ENCODE measurements around the gene UGT8. TPM values are rescaled to one million over a fixed set of nuclear protein-coding genes. Genes with fewer than 3 reads are reported as not detected.
"Not testable (repeated sequence)": the region's sequence is repeated elsewhere in the genome, so short reads cannot be mapped to it uniquely, and the experiment has no call there.

The UGT8 gene
- total RNA-seq, 3 donors from 2014 or later, result 0.16 to 14.9 (median 3.9) TPM

DNA sequence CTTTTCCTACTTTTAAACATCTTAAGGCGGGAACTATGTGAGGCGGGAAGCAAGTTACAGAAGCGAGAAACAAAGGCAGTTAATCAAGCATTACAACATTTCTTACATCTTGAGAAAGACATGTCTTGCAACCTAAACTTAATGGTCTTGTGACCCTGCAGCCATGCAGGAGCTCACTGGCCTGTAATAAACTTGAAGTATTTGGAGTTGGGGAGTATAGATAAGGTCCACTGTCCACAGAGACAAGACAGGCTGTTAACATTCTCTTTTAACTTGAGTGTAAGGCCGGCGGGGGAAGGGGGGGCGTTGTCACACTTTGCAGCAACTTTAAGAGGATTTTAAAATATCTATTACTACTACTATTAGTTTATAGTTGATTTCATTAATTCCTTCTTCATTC lies 10.3 kb upstream of the UGT8 start:
- no peak for DNase-seq (ENCODE audit: low spot score in 2 of 2)
- H3K27ac ChIP-seq, result no peak overlapping the region
- H3K4me1 ChIP-seq, result no peaks in the 10 kb centered on the region
- H3K36me3 ChIP-seq, result no peaks in the 10 kb centered on the region
- intact Hi-C loops (cut with DNase I; ENCODE audit: low total_unique reads), result no loop called here
- no peaks in the 10 kb centered on the region for H3K9me3 ChIP-seq
- no peak overlapping the region for H3K4me3 ChIP-seq
- H3K27me3 ChIP-seq, result no peaks in the 10 kb centered on the region
- TF ChIP-seq POLR2AphosphoS5 (IDR thresholded peaks at IDR 0.05) (no peak), POLR2A (IDR thresholded peaks at IDR 0.05) (no peak)
- TF ChIP-seq, protein P1, sequence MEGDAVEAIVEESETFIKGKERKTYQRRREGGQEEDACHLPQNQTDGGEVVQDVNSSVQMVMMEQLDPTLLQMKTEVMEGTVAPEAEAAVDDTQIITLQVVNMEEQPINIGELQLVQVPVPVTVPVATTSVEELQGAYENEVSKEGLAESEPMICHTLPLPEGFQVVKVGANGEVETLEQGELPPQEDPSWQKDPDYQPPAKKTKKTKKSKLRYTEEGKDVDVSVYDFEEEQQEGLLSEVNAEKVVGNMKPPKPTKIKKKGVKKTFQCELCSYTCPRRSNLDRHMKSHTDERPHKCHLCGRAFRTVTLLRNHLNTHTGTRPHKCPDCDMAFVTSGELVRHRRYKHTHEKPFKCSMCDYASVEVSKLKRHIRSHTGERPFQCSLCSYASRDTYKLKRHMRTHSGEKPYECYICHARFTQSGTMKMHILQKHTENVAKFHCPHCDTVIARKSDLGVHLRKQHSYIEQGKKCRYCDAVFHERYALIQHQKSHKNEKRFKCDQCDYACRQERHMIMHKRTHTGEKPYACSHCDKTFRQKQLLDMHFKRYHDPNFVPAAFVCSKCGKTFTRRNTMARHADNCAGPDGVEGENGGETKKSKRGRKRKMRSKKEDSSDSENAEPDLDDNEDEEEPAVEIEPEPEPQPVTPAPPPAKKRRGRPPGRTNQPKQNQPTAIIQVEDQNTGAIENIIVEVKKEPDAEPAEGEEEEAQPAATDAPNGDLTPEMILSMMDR (IDR thresholded peaks at IDR 0.05), result no peak

DNA sequence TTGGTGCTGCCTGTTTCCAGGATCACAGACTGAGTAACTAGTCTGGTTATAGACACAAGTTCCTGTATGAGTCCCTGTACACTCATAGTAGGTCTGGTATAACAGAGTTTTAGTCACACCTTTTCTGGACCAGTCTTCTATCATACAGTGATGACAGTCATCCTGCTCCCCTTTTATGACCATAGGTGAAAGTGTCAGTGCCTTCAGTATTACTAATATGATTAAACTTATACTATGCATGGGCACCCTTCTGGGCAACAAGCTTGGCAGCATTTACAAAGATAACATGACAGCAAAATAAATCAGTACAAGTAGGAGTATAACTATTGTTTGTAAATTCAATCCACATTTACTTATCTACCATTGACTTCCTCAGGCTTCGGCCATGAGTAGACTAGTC lies 8.2 kb upstream of the UGT8 start:
- H3K36me3 ChIP-seq, result not testable (repeated sequence)

DNA sequence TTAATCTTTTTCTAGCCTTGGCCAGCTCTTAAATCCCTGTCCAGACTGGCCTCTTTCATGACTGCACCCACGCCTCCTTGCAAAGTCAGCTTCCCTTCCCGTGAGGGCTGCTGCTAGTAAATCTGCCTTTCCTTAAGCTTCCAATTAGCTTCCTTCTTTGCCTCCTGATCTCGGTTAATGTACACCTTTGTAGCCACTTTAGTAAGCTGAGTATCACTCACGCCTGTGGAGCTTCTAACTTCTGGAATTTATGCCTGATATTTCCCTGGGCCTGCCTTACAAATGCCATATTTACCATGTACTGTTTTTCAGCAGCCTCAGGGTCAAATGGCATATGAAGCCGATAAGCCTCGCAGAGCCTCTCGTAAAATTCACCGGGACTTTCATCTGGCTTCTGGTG lies 5.1 kb upstream of the UGT8 start:
- no peaks in the 10 kb centered on the region for H3K9me3 ChIP-seq
- no peak overlapping the region for H3K4me3 ChIP-seq
- H3K36me3 ChIP-seq, result no peaks in the 10 kb centered on the region
- intact Hi-C loops (cut with DNase I; ENCODE audit: low total_unique reads), result no loop called here
- no peaks in the 10 kb centered on the region for H3K4me1 ChIP-seq
- DNase-seq (ENCODE audit: low spot score in 2 of 2), result no peak
- no peak overlapping the region for H3K27ac ChIP-seq
- H3K27me3 ChIP-seq, result no peaks in the 10 kb centered on the region
- TF ChIP-seq, protein P1 (IDR thresholded peaks at IDR 0.05), result no peak
- TF ChIP-seq POLR2AphosphoS5 (IDR thresholded peaks at IDR 0.05) (no peak), POLR2A (IDR thresholded peaks at IDR 0.05) (no peak)

More for the DNA sequence above, 8.2 kb upstream of the UGT8 start:
- H3K27me3 ChIP-seq; intact Hi-C loops (cut with DNase I; ENCODE audit: low total_unique reads); H3K4me3 ChIP-seq; H3K4me1 ChIP-seq; H3K27ac ChIP-seq; DNase-seq (ENCODE audit: low spot score in 2 of 2); H3K9me3 ChIP-seq: not testable (repeated sequence)

DNA sequence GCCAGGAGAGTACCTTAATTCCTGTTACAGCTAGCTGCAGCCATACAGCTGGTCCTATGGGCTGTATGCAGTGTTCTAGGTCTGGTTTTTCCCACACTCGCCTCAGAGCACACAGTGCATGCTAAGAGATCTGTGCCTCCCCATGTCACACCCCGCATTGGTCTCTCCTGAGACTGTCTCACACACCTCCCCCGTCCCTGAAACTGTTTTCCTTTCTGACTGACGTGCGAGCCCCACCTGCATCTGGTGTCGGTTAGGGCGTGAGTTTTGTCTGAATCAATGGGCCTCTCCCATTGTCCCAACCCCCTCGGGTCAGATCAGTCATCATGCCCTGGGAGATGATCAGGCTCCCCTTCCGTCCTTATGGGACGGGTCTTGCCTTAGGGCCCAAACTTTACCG lies 3.4 kb upstream of the UGT8 start:
- intact Hi-C loops (cut with DNase I; ENCODE audit: low total_unique reads), result loop anchor here (5.0 kb wide), 1 partner anchor 648 kb away; no protein-coding TSS in a partner anchor
- Histone ChIP-seq H3K36me3 (no peaks in the 10 kb centered on the region), H3K4me1 (no peaks in the 10 kb centered on the region), H3K27ac (no peak overlapping the region), H3K9me3 (no peaks in the 10 kb centered on the region), H3K27me3 (peaks cover 0 to 5% of the 10 kb centered on the region in 2 donors), H3K4me3 (no peak overlapping the region)
- DNase-seq (ENCODE audit: low spot score in 2 of 2), result no peak
- no peak for TF ChIP-seq POLR2AphosphoS5 (IDR thresholded peaks at IDR 0.05)
- TF ChIP-seq, protein P1 (IDR thresholded peaks at IDR 0.05), result no peak
- no peak for TF ChIP-seq POLR2A (IDR thresholded peaks at IDR 0.05)

DNA sequence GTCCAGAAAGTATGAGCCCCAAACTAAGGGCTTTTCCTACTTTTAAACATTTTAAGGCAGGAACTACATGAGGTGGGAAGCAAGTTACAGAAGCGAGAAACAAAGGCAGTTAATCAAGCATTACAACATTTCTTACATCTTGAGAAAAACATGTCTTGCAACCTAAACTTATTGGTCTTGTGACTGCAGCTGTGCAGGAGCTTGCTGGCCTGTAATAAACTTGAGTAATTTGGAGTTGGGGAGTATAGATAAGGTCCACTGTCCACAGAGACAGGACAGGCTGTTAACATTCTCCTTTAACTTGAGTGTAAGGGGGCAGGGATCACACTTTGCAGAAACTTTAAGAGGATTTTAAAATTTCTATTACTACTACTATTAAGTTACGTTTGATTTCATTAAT lies 2.7 kb upstream of the UGT8 start:
- no peak for DNase-seq (ENCODE audit: low spot score in 2 of 2)
- H3K9me3 ChIP-seq, result no peaks in the 10 kb centered on the region
- H3K4me1 ChIP-seq, result no peaks in the 10 kb centered on the region
- intact Hi-C loops (cut with DNase I; ENCODE audit: low total_unique reads), result loop anchor here (5.0 kb wide), 1 partner anchor 649 kb away; no protein-coding TSS in a partner anchor
- H3K27ac ChIP-seq, result no peak overlapping the region
- H3K4me3 ChIP-seq, result no peak overlapping the region
- H3K27me3 ChIP-seq, result peaks cover 0 to 5% of the 10 kb centered on the region in 2 donors
- no peaks in the 10 kb centered on the region for H3K36me3 ChIP-seq
- no peak for TF ChIP-seq POLR2A (IDR thresholded peaks at IDR 0.05)
- TF ChIP-seq POLR2AphosphoS5 (IDR thresholded peaks at IDR 0.05), result no peak
- TF ChIP-seq, protein P1 (IDR thresholded peaks at IDR 0.05), result no peak
